Tibial nerve (tissue), 4 donors: Measurements from ENCODE around the gene MALRD1.

Source experiments
- CTCF ChIP-seq, 5 experiments: fragments of 200-600 bp in 3 of 5; fragments of 450-650 bp in 2 of 5; sonication (generic) in 3 of 5; IDR thresholded peaks; one replicate each; pipeline ENCODE4 v1.5.1; 2016 to 2019; ENCODE audit warnings: antibody characterized with exemption in 5 of 5, mild to moderate bottlenecking in 3 of 5, moderate library complexity in 2 of 5
- EP300 ChIP-seq, 2 donors: sonication (generic); formaldehyde crosslinking; IDR thresholded peaks; one replicate each; pipeline ENCODE4 v1.6.1; 2017; ENCODE audit warnings: antibody characterized with exemption in 2 of 2, mild to moderate bottlenecking in 1 of 2

- TF ChIP-seq CTCF (IDR thresholded peaks at IDR 0.05) (no peak), EP300 (IDR thresholded peaks at IDR 0.05) (no peak)
Measured at GRCh38 chr10:19466709-19467108, 418.1 kb downstream of the MALRD1 start.
